ENCODE results near the gene IRF3.

GRCh38 chr19:49686503-49687088 lies 20.9 kb upstream of the IRF3 start:
- TF ChIP-seq CTCF (IDR thresholded peaks at IDR 0.05; ENCODE audit: low read length) (no peak), EZH2 (IDR thresholded peaks at IDR 0.05; ENCODE audit: borderline replicate concordance, low read length) (no peak)

Data from OCI-LY1 (cell line).